ENCODE measurements around the gene TMEM38A. TPM values are rescaled to one million over a fixed set of nuclear protein-coding genes. Genes with fewer than 3 reads are reported as not detected.

Gene TMEM38A
- total RNA-seq, 1 experiment from 2014 or later, result 20.1 TPM

- BruUV-seq (replicated peaks), result no TSS peak
- peaks cover 35% of the 10 kb centered on the region for H3K36me3 Mint-ChIP-seq (ENCODE audit: insufficient read depth, unreplicated experiment)
- CTCF ChIA-PET, result no interaction called here
- H3K27me3 Mint-ChIP-seq (ENCODE audit: unreplicated experiment), result no peaks in the 10 kb centered on the region
- no peak for DNase-seq
- TF ChIP-seq CTCF (IDR thresholded peaks at IDR 0.05; ENCODE audit: unreplicated experiment), result no peak
- H3K27ac Mint-ChIP-seq (ENCODE audit: unreplicated experiment), result no peak overlapping the region
- no peaks in the 10 kb centered on the region for H3K9me3 Mint-ChIP-seq (ENCODE audit: low read depth, unreplicated experiment)
- H3K4me1 Mint-ChIP-seq (ENCODE audit: low read depth, unreplicated experiment), result peaks cover 10% of the 10 kb centered on the region
- H3K4me3 Mint-ChIP-seq (ENCODE audit: low read depth, unreplicated experiment), result no peak overlapping the region
- intact Hi-C loops (cut with micrococcal nuclease; ENCODE audit: unreplicated experiment), result no loop called here
Measured at GRCh38 chr19:16654140-16654539, 6.8 kb upstream of the TMEM38A start.

- Mint-ChIP-seq H3K9me3 (ENCODE audit: low read depth, unreplicated experiment) (no peaks in the 10 kb centered on the region), H3K4me1 (ENCODE audit: low read depth, unreplicated experiment) (peaks cover 10% of the 10 kb centered on the region), H3K36me3 (ENCODE audit: insufficient read depth, unreplicated experiment) (peaks cover 40% of the 10 kb centered on the region), H3K4me3 (ENCODE audit: low read depth, unreplicated experiment) (no peak overlapping the region), H3K27me3 (ENCODE audit: unreplicated experiment) (no peaks in the 10 kb centered on the region), H3K27ac (ENCODE audit: unreplicated experiment) (no peak overlapping the region)
- TF ChIP-seq CTCF (IDR thresholded peaks at IDR 0.05; ENCODE audit: unreplicated experiment), result no peak
- no peak for DNase-seq
- BruUV-seq (replicated peaks), result no TSS peak
- CTCF ChIA-PET, result no interaction called here
- intact Hi-C loops (cut with micrococcal nuclease; ENCODE audit: unreplicated experiment), result no loop called here
Measured at GRCh38 chr19:16654627-16655026, 6.3 kb upstream of the TMEM38A start.

GRCh38 chr19:16655727-16656126, 5.2 kb upstream of the TMEM38A start:
- BruUV-seq (replicated peaks), result no TSS peak
- DNase-seq, result no peak
- intact Hi-C loops (cut with micrococcal nuclease; ENCODE audit: unreplicated experiment), result no loop called here
- peaks cover 10% of the 10 kb centered on the region for H3K4me1 Mint-ChIP-seq (ENCODE audit: low read depth, unreplicated experiment)
- no peak overlapping the region for H3K27ac Mint-ChIP-seq (ENCODE audit: unreplicated experiment)
- TF ChIP-seq CTCF (IDR thresholded peaks at IDR 0.05; ENCODE audit: unreplicated experiment), result no peak
- H3K9me3 Mint-ChIP-seq (ENCODE audit: low read depth, unreplicated experiment), result no peaks in the 10 kb centered on the region
- H3K4me3 Mint-ChIP-seq (ENCODE audit: low read depth, unreplicated experiment), result no peak overlapping the region
- no peaks in the 10 kb centered on the region for H3K27me3 Mint-ChIP-seq (ENCODE audit: unreplicated experiment)
- CTCF ChIA-PET, result interaction anchor here (0.6 kb wide), 1 partner anchor 21 kb away, joined by 8 read pairs; no protein-coding TSS in a partner anchor
- H3K36me3 Mint-ChIP-seq (ENCODE audit: insufficient read depth, unreplicated experiment), result peaks cover 51% of the 10 kb centered on the region

GRCh38 chr19:16657384-16657783, 3.6 kb upstream of the TMEM38A start:
- no peaks in the 10 kb centered on the region for H3K9me3 Mint-ChIP-seq (ENCODE audit: low read depth, unreplicated experiment)
- BruUV-seq (replicated peaks), result no TSS peak
- TF ChIP-seq CTCF (IDR thresholded peaks at IDR 0.05; ENCODE audit: unreplicated experiment), result no peak
- DNase-seq, result no peak
- CTCF ChIA-PET, result interaction anchor here (0.6 kb wide), 1 partner anchor 103 kb away, joined by 3 read pairs; no protein-coding TSS in a partner anchor
- H3K4me3 Mint-ChIP-seq (ENCODE audit: low read depth, unreplicated experiment), result no peak overlapping the region
- peaks cover 54% of the 10 kb centered on the region for H3K36me3 Mint-ChIP-seq (ENCODE audit: insufficient read depth, unreplicated experiment)
- H3K27me3 Mint-ChIP-seq (ENCODE audit: unreplicated experiment), result no peaks in the 10 kb centered on the region
- intact Hi-C loops (cut with micrococcal nuclease; ENCODE audit: unreplicated experiment), result no loop called here
- H3K27ac Mint-ChIP-seq (ENCODE audit: unreplicated experiment), result no peak overlapping the region
- peaks cover 10% of the 10 kb centered on the region for H3K4me1 Mint-ChIP-seq (ENCODE audit: low read depth, unreplicated experiment)
